ENCODE data around the gene NOVA2. TPM values are rescaled to one million over a fixed set of nuclear protein-coding genes. Genes with fewer than 3 reads are reported as not detected.

Gene NOVA2
- total RNA-seq, 1 experiment from 2014 or later = 11.3 TPM

- TF ChIP-seq TCF7 (CRISPR knock-in tag; IDR thresholded peaks at IDR 0.05; ENCODE audit: low read depth) = peak; percentile 49; the same call in 1 of the 2 replicates
- peak; percentile 31; the same call in 1 of the 2 replicates for TF ChIP-seq KAT7 (CRISPR knock-in tag; IDR thresholded peaks at IDR 0.05; ENCODE audit: borderline replicate concordance)
- no peak for TF ChIP-seq ELF4 (CRISPR knock-in tag; IDR thresholded peaks at IDR 0.05; ENCODE audit: low read depth)
- TF ChIP-seq NR2C2 (CRISPR knock-in tag; IDR thresholded peaks at IDR 0.05) = peak; percentile 55; the same call in 1 of the 2 replicates
- TF ChIP-seq SP1 (CRISPR knock-in tag; conservative IDR thresholded peaks at IDR 0.05) = 0 out of 2 replicates have a peak, but pooled peaks have one; percentile 25
These were observed 87.9 kb downstream of the NOVA2 start, which contains the start of gene IRF2BP1 (continued) for GRCh38 chr19:45885556-45886426.

- no peak overlapping the region for H3K27ac Mint-ChIP-seq
- no peaks in the 10 kb centered on the region for H3K36me3 Mint-ChIP-seq
- H3K4me3 Mint-ChIP-seq = peak overlapping the region; percentile 61
- DNase-seq (ENCODE audit: low spot score) (peak; percentile 43), ATAC-seq (peak; percentile 1; the same call in 1 of the 2 replicates)
- H3K9me3 Mint-ChIP-seq = no peaks in the 10 kb centered on the region
- ChIA-PET POLR2A (interaction anchor here (1.7 to 2.5 kb wide), 3 partner anchors 18 to 21 kb away, joined by 5 to 31 read pairs (median 14); partner anchors contain the start of genes FOXA3, MYPOP and SYMPK), CTCF (interaction anchor here (1.0 to 8.5 kb wide), 7 partner anchors 10 to 114 kb away, joined by 3 to 212 read pairs (median 9); partner anchors contain the start of genes DMWD, FOXA3, MYPOP and RSPH6A)
- peaks cover 33% of the 10 kb centered on the region for H3K4me1 Mint-ChIP-seq
- 0 out of 2 replicates have a peak, but pooled peaks have one; percentile 24 for TF ChIP-seq ETV6 (CRISPR knock-in tag; IDR thresholded peaks at IDR 0.05)
- TF ChIP-seq TEAD4 (CRISPR knock-in tag; IDR thresholded peaks at IDR 0.05) = no peak
- TF ChIP-seq AR (CRISPR knock-in tag; IDR thresholded peaks at IDR 0.05) = no peak
- 0 out of 2 replicates have a peak, but pooled peaks have one; percentile 5 for TF ChIP-seq ZNF138 (CRISPR knock-in tag; conservative IDR thresholded peaks at IDR 0.05)
- no peaks in the 10 kb centered on the region for H3K27me3 Mint-ChIP-seq (ENCODE audit: low read depth)
These were observed 88.7 kb downstream of the NOVA2 start for GRCh38 chr19:45884682-45885555.

- DNase-seq (ENCODE audit: low spot score) (no peak), ATAC-seq (no peak)
- Mint-ChIP-seq H3K4me3 (peak overlapping the region; percentile 25; the same call in 1 of the 2 replicates), H3K9me3 (no peaks in the 10 kb centered on the region), H3K4me1 (peaks cover 34% of the 10 kb centered on the region), H3K27ac (no peak overlapping the region; the same call in 1 of the 2 replicates), H3K27me3 (ENCODE audit: low read depth) (no peaks in the 10 kb centered on the region), H3K36me3 (no peaks in the 10 kb centered on the region)
- ChIA-PET POLR2A (no interaction called here), CTCF (interaction anchor here (0.5 to 8.5 kb wide), 8 partner anchors 9 to 103 kb away, joined by 3 to 212 read pairs (median 16); partner anchors contain the start of genes DMWD, FOXA3, MYPOP and RSPH6A)
- TF ChIP-seq HMGA2 (CRISPR knock-in tag; IDR thresholded peaks at IDR 0.05) = no peak
- TF ChIP-seq IRF2 (CRISPR knock-in tag; IDR thresholded peaks at IDR 0.05; ENCODE audit: borderline replicate concordance, low read depth) = no peak
- TF ChIP-seq CDX4 (CRISPR knock-in tag; IDR thresholded peaks at IDR 0.05; ENCODE audit: borderline replicate concordance) = no peak
- no peak for TF ChIP-seq NR3C1 (CRISPR knock-in tag; conservative IDR thresholded peaks at IDR 0.05; ENCODE audit: low read depth)
- no peak for TF ChIP-seq ZNF232 (CRISPR knock-in tag; IDR thresholded peaks at IDR 0.05)
- TF ChIP-seq E2F5 (CRISPR knock-in tag; IDR thresholded peaks at IDR 0.05) = no peak
- no peak for TF ChIP-seq CBFB (CRISPR knock-in tag; IDR thresholded peaks at IDR 0.05; ENCODE audit: low read depth)
- no peak for TF ChIP-seq NFE2L1 (CRISPR knock-in tag; IDR thresholded peaks at IDR 0.05)
- TF ChIP-seq ZNF423 (CRISPR knock-in tag; IDR thresholded peaks at IDR 0.05) = no peak
- no peak for TF ChIP-seq ARID4B (CRISPR knock-in tag; IDR thresholded peaks at IDR 0.05; ENCODE audit: borderline replicate concordance)
- no peak for TF ChIP-seq JUN (CRISPR knock-in tag; IDR thresholded peaks at IDR 0.05)
These were observed 89.6 kb downstream of the NOVA2 start for GRCh38 chr19:45883881-45884681.
